K562 (cell line): ENCODE measurements around the gene CYP2J2. TPM values are rescaled to one million over a fixed set of nuclear protein-coding genes. Genes with fewer than 3 reads are reported as not detected.

Source experiments
- ZNF133 ChIP-seq: fragments of 250-450 bp; sonication (Bioruptor Pico); IDR thresholded peaks from 2 replicates; pipeline ENCODE4 v1.4.0; 2020; ENCODE audit warnings: mild to moderate bottlenecking
- polyA plus RNA-seq, 8 experiments: library from polyadenylated mRNA; depleted of rRNA in 4 of 8; stranded (reverse) in 5 of 8; unstranded in 3 of 8; fragments of >200 nt; fragmentation: Nextera tagmentation in 2 of 8; fragmentation: Illumina TruSeq in 1 of 8; extraction: Ambion mirVana in 2 of 8; extraction: Trizol in 1 of 8; gene quantifications; 2 replicates each; pipeline versions ENCODE4 v1.2.1 to v1.2.3, GENCODE V29; 2011 to 2014; ENCODE audit warnings: inconsistent platforms in 1 of 8, missing spikeins in 1 of 8
- total RNA-seq, 7 experiments: library from RNA; depleted of rRNA in 6 of 7; stranded (reverse); fragments of >200 nt in 6 of 7; fragmentation: Illumina TruSeq in 2 of 7; extraction: Trizol in 2 of 7; gene quantifications; 2 replicates each; pipeline versions ENCODE4 v1.2.1 to v1.2.3, GENCODE V29; 2011 to 2021; ENCODE audit warnings: low replicate concordance in 1 of 7
- TF ChIP-seq, protein P1 (sequence below): fragments of 250-450 bp; sonication (Bioruptor Pico); IDR thresholded peaks from 2 replicates; pipeline ENCODE4 v1.8.0; 2022; ENCODE audit warnings: moderate library complexity, mild to moderate bottlenecking, inconsistent platforms
- TF ChIP-seq, protein P2 (sequence below): fragments of 250-450 bp; sonication (Bioruptor Pico); IDR thresholded peaks from 2 replicates; pipeline ENCODE4 v1.5.0; 2021; ENCODE audit warnings: mild to moderate bottlenecking, moderate library complexity
- TF ChIP-seq, protein P3 (sequence below): fragments of 250-450 bp; sonication (Bioruptor Pico); IDR thresholded peaks from 2 replicates; pipeline ENCODE4 v1.5.0; 2021
- TF ChIP-seq, protein P4 (sequence below): IDR thresholded peaks from 2 replicates; pipeline ENCODE4 v1.6.1; 2014; ENCODE audit warnings: antibody characterized with exemption

The CYP2J2 gene
- total and polyA plus RNA-seq, 9 of the 15 experiments (the other 6 are each of a cell fraction or from before 2014, with no cell fraction given): not detected

DNA sequence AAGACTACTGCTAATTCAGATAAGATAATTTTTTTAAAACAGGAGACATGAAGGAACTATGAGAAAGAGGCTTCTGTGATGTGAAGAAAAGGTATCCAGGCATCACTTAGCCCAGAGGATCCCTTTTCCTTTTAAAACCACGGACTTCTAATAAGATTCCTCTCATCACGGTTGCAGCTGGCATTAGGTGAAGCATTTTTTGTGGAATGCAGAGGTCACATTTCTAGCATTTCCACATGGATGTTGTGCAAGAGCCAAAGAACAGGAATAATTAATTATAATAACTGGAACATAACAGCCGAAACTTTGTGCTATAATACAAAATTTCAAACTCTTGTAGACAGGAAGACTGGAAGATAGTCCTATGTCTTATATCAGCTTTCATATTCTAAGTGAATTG lies 27.6 kb downstream of the CYP2J2 start (continued):
- TF ChIP-seq, protein P1, sequence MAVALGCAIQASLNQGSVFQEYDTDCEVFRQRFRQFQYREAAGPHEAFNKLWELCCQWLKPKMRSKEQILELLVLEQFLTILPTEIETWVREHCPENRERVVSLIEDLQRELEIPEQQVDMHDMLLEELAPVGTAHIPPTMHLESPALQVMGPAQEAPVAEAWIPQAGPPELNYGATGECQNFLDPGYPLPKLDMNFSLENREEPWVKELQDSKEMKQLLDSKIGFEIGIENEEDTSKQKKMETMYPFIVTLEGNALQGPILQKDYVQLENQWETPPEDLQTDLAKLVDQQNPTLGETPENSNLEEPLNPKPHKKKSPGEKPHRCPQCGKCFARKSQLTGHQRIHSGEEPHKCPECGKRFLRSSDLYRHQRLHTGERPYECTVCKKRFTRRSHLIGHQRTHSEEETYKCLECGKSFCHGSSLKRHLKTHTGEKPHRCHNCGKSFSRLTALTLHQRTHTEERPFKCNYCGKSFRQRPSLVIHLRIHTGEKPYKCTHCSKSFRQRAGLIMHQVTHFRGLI: no peak
- TF ChIP-seq, protein P2, sequence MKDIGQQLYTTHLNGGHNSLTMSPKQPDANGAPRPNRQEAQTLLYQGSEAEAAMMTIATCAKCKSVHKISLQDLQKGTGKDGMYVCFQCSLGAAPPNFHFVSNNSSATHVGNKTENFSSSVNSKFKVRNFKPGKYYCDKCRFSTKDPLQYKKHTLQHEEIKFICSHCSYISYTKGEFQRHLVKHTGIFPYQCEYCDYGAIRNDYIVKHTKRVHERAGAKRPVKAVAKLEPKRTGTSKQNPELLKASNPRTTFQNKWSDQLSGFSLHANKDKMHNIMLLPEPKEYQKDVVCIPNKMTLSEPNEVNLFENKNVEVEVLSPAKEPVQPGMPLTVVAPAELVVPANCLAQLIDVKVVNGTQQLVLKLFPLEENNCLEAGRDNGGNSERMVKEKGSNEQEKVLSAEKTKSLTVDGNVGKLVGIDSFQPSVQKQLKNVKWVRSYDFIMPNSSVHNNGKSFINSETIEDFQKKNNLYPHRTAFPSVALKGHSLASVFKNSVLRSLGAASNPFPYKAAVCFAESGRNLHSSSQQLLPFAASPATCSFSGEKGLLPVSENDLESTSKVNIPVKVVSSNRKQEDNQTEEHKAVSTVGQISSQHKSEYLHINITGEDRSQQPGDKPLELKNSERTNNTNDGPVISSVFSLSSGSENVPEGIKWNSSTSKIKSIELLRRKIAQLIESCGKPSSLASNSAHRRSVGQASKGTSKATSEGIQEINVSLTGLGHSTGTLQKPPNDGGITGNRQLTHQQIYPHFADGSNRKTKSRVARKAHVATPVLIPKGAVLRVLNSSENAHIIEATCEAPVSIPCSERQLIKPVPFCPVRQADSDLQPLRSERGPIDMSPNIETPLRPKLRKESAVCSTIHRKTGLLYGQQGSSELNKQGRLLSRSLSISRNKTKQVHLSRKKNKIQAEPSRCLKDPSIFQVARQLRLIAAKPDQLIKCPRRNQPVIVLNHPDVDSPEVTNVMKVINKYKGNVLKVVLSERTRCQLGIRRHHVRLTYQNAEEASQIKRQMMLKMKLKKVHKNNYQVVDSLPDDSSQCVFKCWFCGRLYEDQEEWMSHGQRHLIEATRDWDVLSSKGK (CRISPR knock-in tag): no peak
- no peak for TF ChIP-seq ZNF133 (CRISPR knock-in tag)
- TF ChIP-seq, protein P3, sequence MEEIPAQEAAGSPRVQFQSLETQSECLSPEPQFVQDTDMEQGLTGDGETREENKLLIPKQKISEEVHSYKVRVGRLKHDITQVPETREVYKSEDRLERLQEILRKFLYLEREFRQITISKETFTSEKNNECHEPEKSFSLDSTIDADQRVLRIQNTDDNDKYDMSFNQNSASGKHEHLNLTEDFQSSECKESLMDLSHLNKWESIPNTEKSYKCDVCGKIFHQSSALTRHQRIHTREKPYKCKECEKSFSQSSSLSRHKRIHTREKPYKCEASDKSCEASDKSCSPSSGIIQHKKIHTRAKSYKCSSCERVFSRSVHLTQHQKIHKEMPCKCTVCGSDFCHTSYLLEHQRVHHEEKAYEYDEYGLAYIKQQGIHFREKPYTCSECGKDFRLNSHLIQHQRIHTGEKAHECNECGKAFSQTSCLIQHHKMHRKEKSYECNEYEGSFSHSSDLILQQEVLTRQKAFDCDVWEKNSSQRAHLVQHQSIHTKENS (CRISPR knock-in tag): no peak
- TF ChIP-seq, protein P4, sequence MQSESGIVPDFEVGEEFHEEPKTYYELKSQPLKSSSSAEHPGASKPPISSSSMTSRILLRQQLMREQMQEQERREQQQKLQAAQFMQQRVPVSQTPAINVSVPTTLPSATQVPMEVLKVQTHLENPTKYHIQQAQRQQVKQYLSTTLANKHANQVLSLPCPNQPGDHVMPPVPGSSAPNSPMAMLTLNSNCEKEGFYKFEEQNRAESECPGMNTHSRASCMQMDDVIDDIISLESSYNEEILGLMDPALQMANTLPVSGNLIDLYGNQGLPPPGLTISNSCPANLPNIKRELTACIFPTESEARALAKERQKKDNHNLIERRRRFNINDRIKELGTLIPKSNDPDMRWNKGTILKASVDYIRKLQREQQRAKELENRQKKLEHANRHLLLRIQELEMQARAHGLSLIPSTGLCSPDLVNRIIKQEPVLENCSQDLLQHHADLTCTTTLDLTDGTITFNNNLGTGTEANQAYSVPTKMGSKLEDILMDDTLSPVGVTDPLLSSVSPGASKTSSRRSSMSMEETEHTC: no peak
